Caco-2 (cell line): ENCODE results near the gene GBE1. TPM values are rescaled to one million over a fixed set of nuclear protein-coding genes. Genes with fewer than 3 reads are reported as not detected.

Source experiments
- BruUV-seq: library from RNA; stranded (reverse); fragments of 400-500 nt; replicated peaks from 2 replicates; lab custom pipeline; 2021; lab: Mats Ljungman, UMichigan
- CTCF ChIA-PET: fragments of 300-600 bp; sonication (Branson Sonifier 250); formaldehyde crosslinking; loops from one replicate; lab custom pipeline; 2022; ENCODE audit warnings: antibody characterized with exemption; lab: Charles Lee
- POLR2A ChIA-PET: fragments of 300-600 bp; sonication (Branson Sonifier 250); formaldehyde crosslinking; loops from one replicate; lab custom pipeline; 2022; ENCODE audit warnings: antibody characterized with exemption; lab: Charles Lee
- DNase-seq, 2 experiments: peaks; one replicate each; pipeline versions ENCODE4 v3.0.0 to v3.0.0-alpha.2; 2020 to 2022
- H3K27me3 ChIP-seq: replicated peaks from 2 replicates; pipeline ENCODE4 v1.6.0; 2011; ENCODE audit warnings: low read length; ENCODE audit not compliant: control insufficient read depth, insufficient read depth
- H3K36me3 ChIP-seq: 2 replicates; pipeline ENCODE4 v1.5.1; 2011; ENCODE audit warnings: low read length; ENCODE audit not compliant: control insufficient read depth, insufficient read depth
- H3K4me1 ChIP-seq: fragments of 250-450 bp; sonication (Bioruptor Pico); 2 replicates; pipeline ENCODE4 v1.5.1; 2020; ENCODE audit warnings: mild to moderate bottlenecking
- H3K4me3 ChIP-seq: 2 replicates; pipeline ENCODE4 v1.5.1; 2011; ENCODE audit warnings: low read depth, mild to moderate bottlenecking, control low read depth, low read length
- H3K9me3 ChIP-seq: fragments of 250-450 bp; sonication (Bioruptor Pico); 2 replicates; pipeline ENCODE4 v1.5.1; 2020; ENCODE audit warnings: mild to moderate bottlenecking, moderate library complexity
- H3K27ac Mint-ChIP-seq: one replicate; pipeline ENCODE4 v1.8.0; 2022; ENCODE audit warnings: mixed read lengths; ENCODE audit not compliant: unreplicated experiment
- H3K27me3 Mint-ChIP-seq: one replicate; pipeline ENCODE4 v1.8.0; 2022; ENCODE audit warnings: mixed read lengths; ENCODE audit not compliant: insufficient read depth, unreplicated experiment
- H3K36me3 Mint-ChIP-seq: one replicate; pipeline ENCODE4 v1.8.0; 2022; ENCODE audit warnings: mild to moderate bottlenecking, mixed read lengths; ENCODE audit not compliant: insufficient read depth, unreplicated experiment
- H3K4me1 Mint-ChIP-seq: one replicate; pipeline ENCODE4 v1.8.0; 2022; ENCODE audit warnings: low read depth, mixed read lengths; ENCODE audit not compliant: unreplicated experiment
- H3K4me3 Mint-ChIP-seq: one replicate; pipeline ENCODE4 v1.8.0; 2022; ENCODE audit warnings: mild to moderate bottlenecking, moderate library complexity, mixed read lengths; ENCODE audit not compliant: unreplicated experiment
- H3K9me3 Mint-ChIP-seq: one replicate; pipeline ENCODE4 v1.8.0; 2022; ENCODE audit warnings: mixed read lengths; ENCODE audit not compliant: unreplicated experiment
- intact Hi-C: fragments of 100-400 bp; cut with micrococcal nuclease; formaldehyde crosslinking; loops from one replicate; pipeline ENCODE4 v1.10.0; 2022; ENCODE audit not compliant: unreplicated experiment
- total RNA-seq: library from RNA; stranded (reverse); gene quantifications from 2 replicates; pipeline ENCODE4 v1.2.3, GENCODE V29; 2022
- TF ChIP-seq, protein P1 (sequence below), 2 experiments: fragments of 200-600 bp in 1 of 2; IDR thresholded peaks; 1 replicate in 1 of 2; 2 replicates in 1 of 2; pipeline versions ENCODE4 v1.5.1 to v1.8.0; 2011 to 2022; ENCODE audit warnings: antibody characterized with exemption in 1 of 2, control low read depth in 1 of 2, inconsistent platforms in 1 of 2, low read depth in 1 of 2, low read length in 1 of 2, mild to moderate bottlenecking in 1 of 2, moderate library complexity in 1 of 2; ENCODE audit not compliant: insufficient read depth in 1 of 2, severe bottlenecking in 1 of 2, unreplicated experiment in 1 of 2

GBE1 gene
- total RNA-seq, 1 experiment from 2014 or later = 8.2 TPM

DNA sequence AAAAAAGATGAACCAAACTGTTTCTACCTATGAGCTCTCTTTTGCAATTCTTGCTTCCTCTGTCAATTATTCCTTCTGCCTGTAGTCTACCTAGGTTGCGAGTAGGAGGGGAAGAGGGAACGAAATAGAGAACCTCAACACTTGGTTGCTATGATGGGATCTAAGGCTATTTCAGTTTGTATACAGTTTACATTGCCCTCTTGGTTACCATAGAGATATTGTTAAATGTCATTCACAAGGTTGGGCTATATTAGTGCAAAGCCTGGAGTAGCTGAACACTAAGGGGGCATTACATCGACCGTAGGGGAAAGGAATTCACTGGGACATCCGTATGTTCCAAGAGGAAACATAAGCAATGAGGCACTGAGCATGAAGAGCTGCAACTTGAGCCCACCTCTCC, 276.9 kb downstream of the GBE1 start:
- no peak overlapping the region for H3K4me3 ChIP-seq
- BruUV-seq = no TSS peak
- ChIA-PET POLR2A (no interaction called here), CTCF (no interaction called here)
- DNase-seq = no peak
- no peaks in the 10 kb centered on the region for H3K4me1 ChIP-seq
- no peaks in the 10 kb centered on the region for H3K36me3 ChIP-seq
- Mint-ChIP-seq H3K9me3 (no peaks in the 10 kb centered on the region), H3K4me3 (no peak overlapping the region), H3K4me1 (no peaks in the 10 kb centered on the region), H3K27ac (no peak overlapping the region), H3K27me3 (no peaks in the 10 kb centered on the region), H3K36me3 (no peaks in the 10 kb centered on the region)
- intact Hi-C loops = no loop called here
- TF ChIP-seq, protein P1, sequence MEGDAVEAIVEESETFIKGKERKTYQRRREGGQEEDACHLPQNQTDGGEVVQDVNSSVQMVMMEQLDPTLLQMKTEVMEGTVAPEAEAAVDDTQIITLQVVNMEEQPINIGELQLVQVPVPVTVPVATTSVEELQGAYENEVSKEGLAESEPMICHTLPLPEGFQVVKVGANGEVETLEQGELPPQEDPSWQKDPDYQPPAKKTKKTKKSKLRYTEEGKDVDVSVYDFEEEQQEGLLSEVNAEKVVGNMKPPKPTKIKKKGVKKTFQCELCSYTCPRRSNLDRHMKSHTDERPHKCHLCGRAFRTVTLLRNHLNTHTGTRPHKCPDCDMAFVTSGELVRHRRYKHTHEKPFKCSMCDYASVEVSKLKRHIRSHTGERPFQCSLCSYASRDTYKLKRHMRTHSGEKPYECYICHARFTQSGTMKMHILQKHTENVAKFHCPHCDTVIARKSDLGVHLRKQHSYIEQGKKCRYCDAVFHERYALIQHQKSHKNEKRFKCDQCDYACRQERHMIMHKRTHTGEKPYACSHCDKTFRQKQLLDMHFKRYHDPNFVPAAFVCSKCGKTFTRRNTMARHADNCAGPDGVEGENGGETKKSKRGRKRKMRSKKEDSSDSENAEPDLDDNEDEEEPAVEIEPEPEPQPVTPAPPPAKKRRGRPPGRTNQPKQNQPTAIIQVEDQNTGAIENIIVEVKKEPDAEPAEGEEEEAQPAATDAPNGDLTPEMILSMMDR (IDR thresholded peaks at IDR 0.05; ENCODE audit: insufficient read depth in 1 of 2, low read depth in 1 of 2, low read length in 1 of 2, severe bottlenecking in 1 of 2, unreplicated experiment in 1 of 2) = no peak
- H3K9me3 ChIP-seq = no peaks in the 10 kb centered on the region
- no peaks in the 10 kb centered on the region for H3K27me3 ChIP-seq

DNA sequence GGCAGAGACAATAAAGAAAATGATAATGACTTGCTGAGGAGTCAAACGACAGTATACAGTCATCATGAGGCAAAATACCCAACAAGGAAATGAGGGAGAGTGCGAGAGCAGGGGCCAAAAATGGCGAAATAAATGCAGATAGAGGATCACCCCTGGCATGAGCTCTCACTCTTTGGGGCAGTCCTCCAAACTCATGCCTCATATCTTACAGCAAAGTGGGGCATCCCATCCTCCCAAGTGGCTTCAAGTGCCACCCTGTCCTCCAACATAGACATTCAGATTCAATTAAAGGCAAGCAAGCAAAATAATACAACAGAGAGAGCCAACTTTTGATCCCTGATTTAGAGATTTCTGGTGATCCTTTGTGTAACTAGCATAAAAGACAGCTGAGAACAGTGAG, 278.4 kb downstream of the GBE1 start:
- ChIA-PET CTCF (no interaction called here), POLR2A (no interaction called here)
- no peak for DNase-seq
- Histone ChIP-seq H3K36me3 (no peaks in the 10 kb centered on the region), H3K4me1 (no peaks in the 10 kb centered on the region), H3K4me3 (no peak overlapping the region), H3K27me3 (no peaks in the 10 kb centered on the region), H3K9me3 (no peaks in the 10 kb centered on the region)
- Mint-ChIP-seq H3K27me3 (no peaks in the 10 kb centered on the region), H3K27ac (no peak overlapping the region), H3K36me3 (no peaks in the 10 kb centered on the region), H3K9me3 (no peaks in the 10 kb centered on the region), H3K4me3 (no peak overlapping the region), H3K4me1 (no peaks in the 10 kb centered on the region)
- intact Hi-C loops = no loop called here
- TF ChIP-seq, protein P1 (IDR thresholded peaks at IDR 0.05; ENCODE audit: insufficient read depth in 1 of 2, low read depth in 1 of 2, low read length in 1 of 2, severe bottlenecking in 1 of 2, unreplicated experiment in 1 of 2) = no peak
- BruUV-seq = no TSS peak

DNA sequence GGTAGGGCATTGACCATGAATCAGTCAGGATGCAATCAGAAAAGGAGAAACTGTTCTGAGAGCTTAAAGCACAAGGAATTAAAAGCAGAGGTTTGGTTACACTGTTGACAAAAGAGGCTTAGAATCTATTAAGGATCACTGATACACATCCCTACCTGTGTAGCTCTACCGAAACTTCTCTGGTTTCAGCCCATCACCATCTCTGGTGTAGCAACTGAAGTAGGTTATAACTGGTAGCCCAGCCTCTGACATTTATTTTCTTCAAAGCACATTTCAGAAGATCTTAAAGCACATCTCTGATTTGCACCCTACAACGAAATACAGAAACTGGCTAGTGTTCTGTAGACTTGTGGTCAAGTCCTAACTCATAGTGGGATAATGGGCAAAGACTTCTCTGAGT, 283.7 kb downstream of the GBE1 start:
- DNase-seq = no peak
- Histone ChIP-seq H3K27me3 (no peaks in the 10 kb centered on the region), H3K9me3 (no peaks in the 10 kb centered on the region), H3K4me3 (no peak overlapping the region), H3K4me1 (peaks cover 8% of the 10 kb centered on the region; the same call in 1 of the 2 replicates), H3K36me3 (no peaks in the 10 kb centered on the region)
- no peaks in the 10 kb centered on the region for H3K27me3 Mint-ChIP-seq
- intact Hi-C loops = no loop called here
- TF ChIP-seq, protein P1 (IDR thresholded peaks at IDR 0.05; ENCODE audit: insufficient read depth in 1 of 2, low read depth in 1 of 2, low read length in 1 of 2, severe bottlenecking in 1 of 2, unreplicated experiment in 1 of 2) = no peak
- POLR2A ChIA-PET = no interaction called here
- no peaks in the 10 kb centered on the region for H3K9me3 Mint-ChIP-seq
- no TSS peak for BruUV-seq
- H3K27ac Mint-ChIP-seq = no peak overlapping the region
- CTCF ChIA-PET = no interaction called here
- peaks cover 17% of the 10 kb centered on the region for H3K4me1 Mint-ChIP-seq
- no peaks in the 10 kb centered on the region for H3K36me3 Mint-ChIP-seq
- no peak overlapping the region for H3K4me3 Mint-ChIP-seq
